CD14-positive monocyte (primary cell): ENCODE data around the gene ZFP36L2. TPM values are rescaled to one million over a fixed set of nuclear protein-coding genes. Genes with fewer than 3 reads are reported as not detected.

Experiments used
- DNase-seq, 3 donors: peaks; one replicate each; pipeline ENCODE4 v3.0.0-alpha.2; 2011 to 2022
- H2AFZ ChIP-seq: 2 replicates; pipeline ENCODE4 v1.6.0; 2012; ENCODE audit warnings: mild to moderate bottlenecking, low read depth, low read length, inconsistent platforms; ENCODE audit not compliant: insufficient read depth, poor library complexity, severe bottlenecking
- H3K27ac ChIP-seq, 2 donors: 1 replicate in 1 of 2; 2 replicates in 1 of 2; pipeline ENCODE4 v1.5.1; 2012 to 2013; ENCODE audit warnings: low read length in 2 of 2, control low read depth in 1 of 2, inconsistent platforms in 1 of 2, low read depth in 1 of 2, mild to moderate bottlenecking in 1 of 2
- H3K27me3 ChIP-seq, 2 donors: one replicate each; pipeline versions ENCODE4 v1.6.0 to v1.6.1; 2011 to 2013; ENCODE audit warnings: low read length in 2 of 2; ENCODE audit not compliant: control insufficient read depth in 2 of 2, insufficient read depth in 2 of 2
- H3K36me3 ChIP-seq, 2 donors: replicated peaks in 1 of 2; 1 replicate in 1 of 2; 2 replicates in 1 of 2; pipeline versions ENCODE4 v1.5.1 to v1.6.1; 2012 to 2013; ENCODE audit warnings: low read length in 2 of 2, control low read depth in 1 of 2, inconsistent platforms in 1 of 2, mild to moderate bottlenecking in 1 of 2; ENCODE audit not compliant: insufficient read depth in 2 of 2, control insufficient read depth in 1 of 2
- H3K4me1 ChIP-seq, 2 donors: 1 replicate in 1 of 2; 2 replicates in 1 of 2; pipeline versions ENCODE4 v1.5.1 to v1.6.1; 2012 to 2013; ENCODE audit warnings: low read length in 2 of 2, control low read depth in 1 of 2, inconsistent platforms in 1 of 2, mild to moderate bottlenecking in 1 of 2, moderate library complexity in 1 of 2; ENCODE audit not compliant: insufficient read depth in 2 of 2, control insufficient read depth in 1 of 2
- H3K4me2 ChIP-seq: replicated peaks from 2 replicates; pipeline ENCODE3; 2012; ENCODE audit warnings: low read length, moderate library complexity, mild to moderate bottlenecking; ENCODE audit not compliant: poor library complexity, severe bottlenecking; ENCODE audit errors: extremely low read depth
- H3K4me3 ChIP-seq, 3 experiments: fragments of 200-600 bp in 1 of 3; sonication (generic) in 1 of 3; replicated peaks in 1 of 3; 1 replicate in 2 of 3; 2 replicates in 1 of 3; pipeline ENCODE4 v1.5.1; 2011 to 2013; ENCODE audit warnings: low read length in 3 of 3, mild to moderate bottlenecking in 3 of 3, control low read depth in 2 of 3, low read depth in 2 of 3, inconsistent platforms in 1 of 3, moderate library complexity in 1 of 3
- H3K79me2 ChIP-seq: 2 replicates; pipeline ENCODE4 v1.6.0; 2012; ENCODE audit warnings: mild to moderate bottlenecking, control low read depth, inconsistent platforms, low read length, moderate library complexity; ENCODE audit not compliant: insufficient read depth
- H3K9ac ChIP-seq: 2 replicates; pipeline ENCODE4 v1.6.0; 2017; ENCODE audit warnings: low read length, mild to moderate bottlenecking; ENCODE audit not compliant: insufficient read depth, poor library complexity, severe bottlenecking
- H3K9me3 ChIP-seq, 2 donors: replicated peaks in 1 of 2; 1 replicate in 1 of 2; 2 replicates in 1 of 2; pipeline versions ENCODE4 v1.5.1 to v1.6.1; 2012 to 2013; ENCODE audit warnings: low read length in 2 of 2, control low read depth in 1 of 2; ENCODE audit not compliant: control insufficient read depth in 1 of 2, insufficient read depth in 1 of 2
- H4K20me1 ChIP-seq: 2 replicates; pipeline ENCODE4 v1.6.0; 2012; ENCODE audit warnings: mild to moderate bottlenecking, low read length, control low read depth, moderate library complexity; ENCODE audit not compliant: insufficient read depth
- H3K27ac Mint-ChIP-seq, 7 donors: one replicate each; pipeline ENCODE4 v1.8.0; 2020; ENCODE audit warnings: mild to moderate bottlenecking in 7 of 7, mixed read lengths in 7 of 7, moderate library complexity in 6 of 7, inconsistent platforms in 2 of 7
- H3K27me3 Mint-ChIP-seq, 3 donors: one replicate each; pipeline ENCODE4 v1.8.0; 2021 to 2022; ENCODE audit warnings: low read depth in 3 of 3, mild to moderate bottlenecking in 3 of 3, mixed read lengths in 3 of 3, moderate library complexity in 3 of 3, inconsistent platforms in 1 of 3
- H3K36me3 Mint-ChIP-seq, 2 donors: one replicate each; pipeline ENCODE4 v1.8.0; 2020; ENCODE audit warnings: mixed read lengths in 2 of 2, inconsistent platforms in 1 of 2, mild to moderate bottlenecking in 1 of 2
- H3K4me1 Mint-ChIP-seq: one replicate; pipeline ENCODE4 v1.8.0; 2020; ENCODE audit warnings: mild to moderate bottlenecking, mixed read lengths
- H3K4me3 Mint-ChIP-seq, 2 donors: one replicate each; pipeline ENCODE4 v1.8.0; 2020; ENCODE audit warnings: mild to moderate bottlenecking in 2 of 2, mixed read lengths in 2 of 2, moderate library complexity in 1 of 2
- H3K9me3 Mint-ChIP-seq, 7 donors: one replicate each; pipeline ENCODE4 v1.8.0; 2020 to 2022; ENCODE audit warnings: mixed read lengths in 7 of 7, mild to moderate bottlenecking in 6 of 7, moderate library complexity in 6 of 7, inconsistent platforms in 2 of 7
- WGBS: methylation state at CpG from one replicate; pipeline ENCODE4 v1.1.5; 2013; ENCODE audit warnings: missing lambda C conversion rate; ENCODE audit not compliant: insufficient coverage; 5-methylcytosine and 5-hydroxymethylcytosine counted together
- intact Hi-C, 2 donors: fragments of 100-400 bp; cut with micrococcal nuclease; formaldehyde crosslinking; loops; one replicate each; pipeline versions ENCODE4 v1.15.0 to v1.15.1; 2023
- polyA plus RNA-seq, 3 donors: library from polyadenylated mRNA; depleted of rRNA in 1 of 3; unstranded in 2 of 3; stranded (reverse) in 1 of 3; fragments of 300-500 nt in 2 of 3; fragments of >200 nt in 1 of 3; fragmentation: Illumina TruSeq in 2 of 3; gene quantifications; 1 replicate in 2 of 3; 2 replicates in 1 of 3; pipeline ENCODE4 v1.2.3, GENCODE V29; 2012 to 2021
- TF ChIP-seq, protein P1 (sequence below): fragments of 200-600 bp; IDR thresholded peaks from one replicate; pipeline ENCODE4 v1.8.0; 2022; ENCODE audit warnings: antibody characterized with exemption, mild to moderate bottlenecking

ZFP36L2 gene
- polyA plus RNA-seq, 3 donors = 84.4 to 150 (median 88.3) TPM

DNA sequence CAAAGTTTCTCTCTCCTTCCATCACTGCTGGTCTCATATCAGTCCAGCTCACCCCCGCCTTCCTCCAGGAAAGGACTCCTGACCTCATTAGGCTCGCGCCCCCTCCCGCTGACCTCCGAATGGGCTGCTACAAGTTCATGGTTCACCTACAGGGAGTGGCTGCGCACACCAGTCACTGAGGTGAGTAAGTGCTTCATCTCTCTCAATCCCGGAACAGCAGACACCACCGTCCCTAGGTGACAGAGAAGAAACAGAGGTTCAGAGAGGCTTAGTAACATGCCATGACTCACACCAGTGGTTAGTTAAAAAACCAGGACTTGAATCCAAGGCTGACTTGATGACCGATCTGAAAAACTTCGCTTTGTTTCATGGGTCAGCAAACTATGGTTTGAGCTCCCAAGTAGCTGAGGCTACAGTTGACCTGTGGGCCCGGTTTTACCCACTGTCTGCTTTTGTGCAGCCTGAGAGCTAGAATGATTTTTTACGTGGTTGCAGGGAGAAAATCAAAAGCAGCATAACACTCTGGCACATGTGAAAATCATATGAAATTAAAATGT is 42.0 kb downstream of the ZFP36L2 start:
- no peak overlapping the region for H3K4me3 ChIP-seq
- H3K4me2 ChIP-seq = no peak overlapping the region
- H3K9me3 ChIP-seq = no peaks in the 10 kb centered on the region
- H2AFZ ChIP-seq = no peak overlapping the region
- 72% methylated on average over 6 of the region's 12 CpGs for WGBS
- Mint-ChIP-seq H3K27ac (peak overlapping the region in 2 of 7 donors; percentile 31 to 92), H3K9me3 (peaks cover 0 to 5% (median 0%) of the 10 kb centered on the region in 7 donors), H3K4me1 (peaks cover 54% of the 10 kb centered on the region), H3K36me3 (peaks cover 2 to 3% of the 10 kb centered on the region in 2 donors), H3K4me3 (no peak overlapping the region), H3K27me3 (peaks cover 0 to 2% (median 0%) of the 10 kb centered on the region in 3 donors)
- H3K36me3 ChIP-seq = no peaks in the 10 kb centered on the region
- no peaks in the 10 kb centered on the region for H4K20me1 ChIP-seq
- H3K4me1 ChIP-seq = peaks cover 22 to 31% of the 10 kb centered on the region in 2 donors
- peak in 1 of 3 donors; percentile 54 for DNase-seq
- no peaks in the 10 kb centered on the region for H3K27me3 ChIP-seq
- peaks cover 7% of the 10 kb centered on the region for H3K79me2 ChIP-seq
- intact Hi-C loops = no loop called here
- TF ChIP-seq, protein P1, sequence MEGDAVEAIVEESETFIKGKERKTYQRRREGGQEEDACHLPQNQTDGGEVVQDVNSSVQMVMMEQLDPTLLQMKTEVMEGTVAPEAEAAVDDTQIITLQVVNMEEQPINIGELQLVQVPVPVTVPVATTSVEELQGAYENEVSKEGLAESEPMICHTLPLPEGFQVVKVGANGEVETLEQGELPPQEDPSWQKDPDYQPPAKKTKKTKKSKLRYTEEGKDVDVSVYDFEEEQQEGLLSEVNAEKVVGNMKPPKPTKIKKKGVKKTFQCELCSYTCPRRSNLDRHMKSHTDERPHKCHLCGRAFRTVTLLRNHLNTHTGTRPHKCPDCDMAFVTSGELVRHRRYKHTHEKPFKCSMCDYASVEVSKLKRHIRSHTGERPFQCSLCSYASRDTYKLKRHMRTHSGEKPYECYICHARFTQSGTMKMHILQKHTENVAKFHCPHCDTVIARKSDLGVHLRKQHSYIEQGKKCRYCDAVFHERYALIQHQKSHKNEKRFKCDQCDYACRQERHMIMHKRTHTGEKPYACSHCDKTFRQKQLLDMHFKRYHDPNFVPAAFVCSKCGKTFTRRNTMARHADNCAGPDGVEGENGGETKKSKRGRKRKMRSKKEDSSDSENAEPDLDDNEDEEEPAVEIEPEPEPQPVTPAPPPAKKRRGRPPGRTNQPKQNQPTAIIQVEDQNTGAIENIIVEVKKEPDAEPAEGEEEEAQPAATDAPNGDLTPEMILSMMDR = no peak
- H3K9ac ChIP-seq = no peak overlapping the region
- no peak overlapping the region for H3K27ac ChIP-seq

DNA sequence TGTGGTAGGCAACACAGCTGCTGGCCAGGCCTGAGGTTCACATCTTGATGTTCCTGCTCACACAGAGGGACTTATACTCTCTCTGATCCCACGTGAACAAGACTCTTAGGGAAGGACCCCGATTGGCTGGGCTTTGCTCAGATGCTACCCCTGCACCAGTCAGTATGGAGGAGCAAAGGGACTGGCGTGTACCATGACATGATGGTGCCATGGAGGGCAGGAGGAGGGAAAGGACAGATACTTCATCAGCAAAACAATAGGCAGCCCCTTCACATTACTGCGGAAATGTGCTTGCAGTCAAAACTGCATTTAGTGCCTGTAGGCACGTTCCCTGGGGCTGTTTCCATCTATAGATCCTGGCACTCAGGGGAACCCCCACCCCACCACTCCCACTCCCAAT is 42.7 kb downstream of the ZFP36L2 start:
- 85% methylated on average over 3 of the region's 5 CpGs for WGBS
- H3K27me3 Mint-ChIP-seq = peaks cover 0 to 1% (median 0%) of the 10 kb centered on the region in 3 donors
- peaks cover 29 to 37% of the 10 kb centered on the region in 2 donors for H3K4me1 ChIP-seq
- H3K27ac Mint-ChIP-seq = peak overlapping the region in 1 of 7 donors; percentile 18
- H3K27ac ChIP-seq = no peak overlapping the region
- peaks cover 0 to 5% (median 0%) of the 10 kb centered on the region in 7 donors for H3K9me3 Mint-ChIP-seq
- intact Hi-C loops = no loop called here
- no peak overlapping the region for H3K9ac ChIP-seq
- peaks cover 57% of the 10 kb centered on the region for H3K4me1 Mint-ChIP-seq
- no peaks in the 10 kb centered on the region for H3K9me3 ChIP-seq
- H2AFZ ChIP-seq = no peak overlapping the region
- DNase-seq = no peak
- no peak overlapping the region for H3K4me3 Mint-ChIP-seq
- H3K36me3 Mint-ChIP-seq = peaks cover 2 to 3% of the 10 kb centered on the region in 2 donors
- peaks cover 7% of the 10 kb centered on the region for H3K79me2 ChIP-seq
- TF ChIP-seq, protein P1 = no peak
- no peaks in the 10 kb centered on the region for H3K27me3 ChIP-seq
- no peaks in the 10 kb centered on the region for H4K20me1 ChIP-seq
- H3K4me2 ChIP-seq = no peak overlapping the region
- no peak overlapping the region for H3K4me3 ChIP-seq
- H3K36me3 ChIP-seq = no peaks in the 10 kb centered on the region
